Measurements from ENCODE around the gene ANKRD29. TPM values are rescaled to one million over a fixed set of nuclear protein-coding genes. Genes with fewer than 3 reads are reported as not detected.
A peak's percentile ranks its signal among the peaks of the same experiment; 100 is the strongest.

Gene ANKRD29
- total and polyA plus RNA-seq, 9 of the 15 experiments (the other 6 are each of a cell fraction or from before 2014, with no cell fraction given), result 0.36 TPM; not detected in 8

- TF ChIP-seq ZNF407 (IDR thresholded peaks at IDR 0.05; ENCODE audit: low read depth) (no peak), RBM25 (IDR thresholded peaks at IDR 0.05; ENCODE audit: low read depth, low read length, severe bottlenecking) (peak; percentile 97), MED1 (CRISPR knock-in tag; IDR thresholded peaks at IDR 0.05; ENCODE audit: borderline replicate concordance) (no peak)
These were observed 34.7 kb downstream of the ANKRD29 start (continued) for GRCh38 chr18:23627970-23628369.
